Measurements from ENCODE around the gene MISP3.

Gene MISP3

DNA sequence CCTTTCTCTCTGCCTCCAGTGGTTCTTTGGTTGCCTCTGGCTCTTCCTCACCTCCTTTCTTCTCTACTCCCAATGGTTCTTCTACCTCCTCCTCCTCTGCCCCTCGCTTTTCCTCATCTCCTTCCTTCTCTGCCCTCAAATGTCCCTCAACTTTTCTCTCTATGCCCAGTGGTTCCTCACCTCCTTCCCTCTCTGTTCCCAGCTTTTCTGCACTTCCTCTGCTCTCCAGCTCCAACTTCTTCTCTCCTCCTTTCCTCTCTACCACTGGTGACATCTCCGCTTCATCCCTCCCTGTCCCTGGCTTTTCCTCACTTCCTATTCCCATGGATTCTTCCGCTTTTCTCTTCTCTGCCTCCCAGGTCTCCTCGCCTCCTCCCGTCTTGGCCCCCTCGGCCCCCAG is 18.5 kb upstream of the MISP3 start:
- DNase-seq = no peak

DNA sequence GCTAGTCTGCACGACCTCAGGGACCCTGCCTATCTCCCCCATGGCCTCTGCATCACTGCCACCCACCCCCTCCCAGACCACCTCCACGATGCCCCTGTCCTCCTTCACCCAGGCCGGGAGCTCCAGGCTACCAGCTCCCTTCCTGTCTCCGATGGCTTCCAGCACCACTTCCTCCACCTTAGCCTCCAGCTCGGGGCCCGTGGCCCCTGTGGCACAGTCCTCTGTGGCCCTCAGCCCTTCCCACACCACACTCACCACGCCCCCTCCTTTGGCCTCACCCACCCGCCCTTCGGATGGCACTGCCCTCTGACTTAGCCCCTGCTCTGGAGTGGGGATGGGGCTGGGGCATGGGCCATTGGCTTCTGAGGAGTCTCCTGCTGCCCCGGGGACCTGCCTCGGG is 17.9 kb upstream of the MISP3 start:
- no peak for DNase-seq

GRCh38 chr19:14055396-14055795 is 17.2 kb upstream of the MISP3 start:
- no peak for DNase-seq

DNA sequence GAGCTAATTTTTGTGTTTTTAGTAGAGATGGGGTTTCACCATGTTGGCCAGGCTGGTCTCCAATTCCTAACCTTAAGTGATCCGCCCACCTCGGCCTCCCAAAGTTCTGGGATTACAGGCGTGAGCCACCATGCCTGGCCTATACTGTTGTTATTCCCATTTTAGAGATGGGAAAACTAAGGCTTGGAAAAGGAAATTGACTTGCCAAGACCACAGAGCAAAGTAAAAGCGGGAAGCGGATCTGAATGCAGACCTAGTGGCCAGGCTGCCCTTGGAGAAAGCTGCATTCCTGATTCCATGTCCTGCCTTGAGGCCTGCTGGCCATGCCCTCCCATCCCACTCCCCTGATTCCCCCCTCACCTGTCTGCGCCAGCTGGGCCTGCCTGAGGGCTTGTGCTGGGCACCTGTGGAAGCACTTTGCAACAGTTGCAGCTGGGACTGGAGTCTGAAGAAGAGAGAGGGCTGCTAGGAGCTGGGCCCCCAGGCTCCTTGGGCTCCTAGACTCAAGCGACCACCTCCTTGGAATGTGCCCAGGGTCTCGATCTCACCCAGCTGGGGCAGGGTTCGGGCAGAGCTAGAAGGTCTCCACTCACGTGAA is 16.4 kb upstream of the MISP3 start:
- DNase-seq = no peak

DNA sequence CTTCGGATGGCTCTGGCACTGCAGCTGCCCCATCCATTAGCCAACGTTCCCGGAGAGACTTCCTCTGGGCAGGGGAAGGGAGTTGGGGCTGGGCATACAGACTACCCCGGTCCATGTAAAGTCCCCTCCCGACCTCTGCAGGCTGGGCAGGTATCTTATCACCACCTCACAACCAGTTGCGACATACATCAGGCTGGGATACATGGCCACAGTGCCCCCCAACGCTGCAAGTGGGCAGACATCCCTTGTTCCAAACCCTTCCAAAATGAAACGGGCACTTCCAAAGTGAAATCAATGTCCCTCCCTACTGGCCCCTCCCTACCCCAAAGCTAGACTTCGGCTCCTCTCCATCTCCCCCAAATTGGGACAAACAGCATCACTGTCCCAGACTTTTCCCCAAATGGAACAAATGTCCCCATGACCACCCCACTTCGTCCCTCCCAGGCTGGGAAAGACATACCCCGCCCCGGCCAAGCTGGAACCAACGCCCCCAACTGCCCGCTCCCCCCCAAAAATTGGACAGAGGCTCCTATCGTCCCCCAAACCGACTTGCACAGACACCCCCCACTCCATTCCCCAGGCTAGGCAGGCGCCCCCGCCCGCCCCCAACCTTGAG is 15.7 kb upstream of the MISP3 start:
- no peak for DNase-seq

DNA sequence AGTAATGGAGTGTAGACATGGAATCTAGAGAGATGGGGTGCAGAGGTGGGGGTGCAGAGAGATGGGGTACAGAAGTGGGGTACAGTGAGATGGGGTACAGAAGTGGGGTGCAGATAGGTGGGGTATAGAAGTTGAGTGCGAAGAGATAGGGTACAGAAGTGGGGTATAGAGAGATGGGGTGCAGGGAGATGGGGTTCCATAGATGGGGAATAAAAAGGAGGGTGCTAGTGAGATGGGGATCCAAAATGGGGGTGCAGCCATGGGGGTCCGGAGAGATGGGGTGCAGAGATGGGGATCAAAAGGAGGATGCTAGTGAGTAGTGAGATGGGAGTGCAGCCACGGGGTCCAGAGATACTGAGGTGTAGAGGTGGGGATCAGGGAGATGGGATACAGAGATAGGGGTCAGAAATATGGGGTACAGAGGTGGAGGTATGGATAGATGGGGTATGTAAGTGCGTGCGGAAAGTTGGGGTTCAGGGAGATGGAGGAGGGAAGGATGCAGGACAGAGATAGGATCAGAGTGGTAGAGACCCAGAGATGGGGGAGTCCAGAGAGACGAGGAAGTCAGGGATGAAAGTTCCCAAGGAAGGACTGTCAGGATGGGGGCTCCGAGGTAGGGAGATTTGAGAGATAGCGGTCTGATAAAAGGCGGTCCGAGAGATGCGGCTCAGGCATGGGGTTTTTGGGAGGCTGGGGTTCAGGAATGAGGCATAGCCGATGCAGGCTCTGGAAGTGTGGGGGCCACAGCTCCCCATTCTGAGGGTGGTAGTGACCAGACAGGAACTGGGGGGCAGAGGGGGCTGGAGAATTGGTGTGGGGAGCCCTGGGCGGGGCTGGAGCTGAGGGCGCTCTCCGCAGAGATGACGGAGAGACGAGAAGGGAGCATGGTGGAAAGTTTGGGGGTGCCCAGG is 14.1 kb upstream of the MISP3 start:
- DNase-seq = no peak

GRCh38 chr19:14059093-14059480 is 13.5 kb upstream of the MISP3 start:
- no peak for DNase-seq

DNA sequence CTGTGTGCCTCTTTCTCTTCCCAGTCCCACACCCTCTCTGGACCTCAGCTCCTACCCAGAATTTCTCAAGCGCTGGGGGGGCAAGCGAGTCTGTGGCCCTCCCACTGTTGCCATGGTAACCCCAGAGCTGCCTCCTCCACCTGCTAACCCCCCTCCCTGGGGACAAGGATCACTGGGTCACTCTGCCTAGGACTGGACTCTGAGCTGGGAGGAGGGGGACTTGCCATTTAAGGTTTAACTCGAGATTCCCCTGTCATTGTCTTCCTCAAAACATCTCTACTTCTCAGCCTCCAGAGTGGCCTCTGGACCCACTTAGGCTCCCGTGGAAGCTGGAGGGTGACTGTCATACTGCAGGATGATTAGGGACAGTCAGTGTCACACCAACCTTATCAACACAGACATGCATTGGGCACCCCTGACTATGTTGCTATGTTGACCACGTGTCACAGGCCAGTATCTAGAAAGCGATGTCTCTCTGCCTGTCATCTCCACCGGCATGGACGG is 12.9 kb upstream of the MISP3 start:
- no peak for DNase-seq

- DNase-seq = no peak
Measured at GRCh38 chr19:14061081-14061749, 11.4 kb upstream of the MISP3 start.

DNA sequence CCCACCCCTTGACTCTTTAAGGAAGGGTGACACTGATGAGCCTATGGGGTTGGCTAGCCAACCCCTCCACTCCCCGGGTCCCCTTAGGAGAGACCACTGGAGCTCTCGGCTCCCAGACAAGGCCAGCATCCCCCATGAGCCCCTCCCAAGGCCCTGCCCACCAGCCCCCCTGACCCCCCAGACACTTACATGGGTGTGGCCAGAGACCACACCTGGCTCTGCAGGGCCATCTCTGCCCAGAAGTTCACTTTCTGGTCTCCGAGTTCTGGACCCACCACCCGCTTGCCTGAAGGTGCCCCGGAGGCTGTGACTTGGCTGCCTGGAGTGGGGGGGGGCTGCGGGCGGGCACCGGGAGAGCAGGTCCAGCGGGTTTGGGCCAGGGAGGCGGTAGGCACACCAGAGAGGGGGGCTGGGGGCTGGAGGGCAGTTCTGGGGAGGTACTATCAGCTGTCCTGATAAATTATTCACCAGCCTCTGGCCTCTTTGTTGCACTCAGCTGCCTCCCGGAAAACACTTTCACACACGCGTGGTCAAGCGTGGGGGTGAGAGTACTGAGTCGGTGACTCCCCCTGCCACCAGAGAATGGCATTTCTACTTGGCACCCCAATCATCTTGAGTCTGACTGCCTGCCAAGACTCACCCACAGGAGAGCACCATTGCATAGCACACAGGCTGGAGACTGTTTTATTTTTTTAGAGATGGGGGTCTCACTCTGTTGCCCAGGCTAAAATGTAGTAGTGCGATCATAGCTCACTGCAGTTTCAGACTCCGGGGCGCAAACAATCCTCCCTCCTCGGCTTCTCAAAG is 10.6 kb upstream of the MISP3 start, which contains the start of gene PALM3:
TSS of gene PALM3 (minus strand) at position 326 of the 807 bp plus-strand sequence. CDS start at position 230, 96 bp downstream.
- no peak for DNase-seq

DNA sequence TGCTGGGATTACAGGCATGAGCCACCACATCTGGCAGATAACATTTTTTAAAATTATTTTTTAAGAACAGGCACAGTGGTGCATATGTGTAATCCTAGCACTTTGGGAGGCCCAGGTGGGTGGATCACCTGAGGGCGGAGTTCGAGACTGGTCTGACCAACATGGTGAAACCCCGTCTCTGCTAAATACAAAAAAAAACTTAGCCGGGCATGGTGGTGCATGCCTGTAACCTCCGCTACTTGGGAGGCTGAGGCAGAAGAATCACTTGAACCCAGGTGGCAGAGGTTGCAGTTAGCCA is 10.1 kb upstream of the MISP3 start:
- no peak for DNase-seq

- DNase-seq = no peak
Measured at GRCh38 chr19:14063105-14063504, 9.5 kb upstream of the MISP3 start.

DNA sequence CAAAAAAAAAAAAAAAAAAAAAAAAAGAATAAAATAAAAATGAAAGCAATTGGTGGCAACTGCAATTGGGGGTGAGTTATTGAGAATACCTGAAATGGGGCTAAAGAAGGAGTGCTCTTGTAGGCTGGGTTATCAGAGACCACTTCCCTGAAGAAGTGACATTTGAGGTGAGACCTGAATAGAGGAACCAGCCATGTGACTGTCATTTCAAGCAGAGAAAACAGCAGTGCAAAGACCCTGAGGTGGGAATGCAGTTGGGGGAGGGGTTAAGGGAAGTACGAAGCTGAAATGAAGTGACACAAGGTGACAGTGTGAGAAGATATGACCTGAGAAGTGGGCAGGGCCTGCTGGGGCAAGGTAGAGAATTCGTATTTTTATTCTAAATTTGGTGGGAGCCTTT is 6.5 kb upstream of the MISP3 start:
- DNase-seq = no peak

- no peak for DNase-seq
Measured at GRCh38 chr19:14070268-14071050, 2.1 kb upstream of the MISP3 start.

DNA sequence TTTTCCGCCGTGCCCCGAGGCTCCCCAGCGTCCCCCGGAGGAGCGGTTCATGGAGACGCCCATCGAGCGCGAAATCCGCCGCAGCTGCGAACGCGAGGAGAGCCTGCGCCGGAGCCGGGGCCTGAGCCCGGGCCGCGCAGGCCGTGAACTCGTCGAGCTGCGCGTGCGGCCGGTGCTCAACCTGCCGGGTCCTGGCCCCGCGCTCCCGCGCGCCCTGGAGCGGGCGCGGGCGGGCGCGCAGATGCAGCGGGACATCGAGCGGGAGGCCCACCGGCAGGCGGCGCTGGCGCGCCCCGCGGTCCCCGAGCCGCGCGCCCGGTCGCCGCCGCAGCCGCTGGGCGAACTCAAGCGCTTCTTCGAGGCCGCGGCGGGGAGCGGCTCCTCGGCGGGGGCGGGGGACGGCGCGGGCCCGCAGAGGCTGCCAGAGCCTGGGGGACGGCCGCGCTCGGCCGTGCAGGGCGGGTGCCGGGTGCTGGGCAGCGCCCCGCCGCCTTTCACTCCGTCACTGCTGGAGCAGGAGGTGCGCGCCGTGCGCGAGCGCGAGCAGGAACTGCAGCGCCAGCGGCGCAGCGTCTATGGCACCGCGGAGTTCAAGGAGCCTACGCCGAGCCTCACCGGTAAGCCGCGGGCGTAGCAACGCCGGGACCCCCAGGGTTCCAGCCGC is 807 bp downstream of the MISP3 start:
- no peak for DNase-seq

DNA sequence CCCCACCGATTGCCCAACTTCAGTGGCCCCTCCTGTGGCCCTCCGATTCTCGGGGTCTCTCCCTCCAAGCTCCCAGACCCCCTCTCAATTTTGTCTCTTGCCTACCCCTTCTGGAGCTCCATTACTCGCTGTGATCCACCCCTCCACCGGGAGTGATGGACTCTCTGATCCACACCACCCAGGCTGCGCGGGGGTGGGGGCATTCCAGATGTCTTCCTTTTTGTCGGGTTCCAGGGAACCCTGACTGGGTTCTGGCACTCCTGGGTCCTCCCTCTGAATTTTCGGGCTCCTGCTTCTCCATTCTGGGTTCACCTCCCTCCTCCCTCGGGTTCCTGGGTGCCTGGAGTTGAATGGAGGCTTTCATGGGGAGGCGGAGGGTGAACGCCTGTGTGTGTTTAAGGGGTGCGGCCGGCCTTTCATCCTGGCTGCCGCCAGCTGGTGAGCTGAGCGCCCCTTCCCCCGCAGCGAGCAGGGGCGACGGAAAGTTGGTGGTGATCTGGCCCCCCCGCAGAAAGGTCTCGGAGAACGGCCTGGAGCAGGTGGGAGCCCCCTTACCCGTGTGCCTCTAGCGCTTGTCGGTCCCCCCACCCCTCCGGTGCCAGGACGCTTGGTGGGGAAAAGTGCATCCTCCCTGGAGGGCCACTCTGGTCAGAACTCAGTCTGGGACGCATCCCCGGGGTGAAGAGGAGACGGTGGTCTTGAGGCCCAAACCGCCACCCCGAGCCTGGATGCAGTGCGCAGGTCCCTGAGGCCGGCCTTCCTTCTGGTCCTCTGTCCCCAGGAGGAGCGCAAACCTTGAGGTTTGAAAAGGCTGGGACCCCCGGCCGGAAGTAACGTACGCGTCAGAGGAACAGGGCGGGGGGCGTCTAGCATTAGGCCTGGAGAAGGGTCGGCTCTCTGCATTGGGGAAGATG is 1.6 kb downstream of the MISP3 start:
- DNase-seq = no peak

DNA sequence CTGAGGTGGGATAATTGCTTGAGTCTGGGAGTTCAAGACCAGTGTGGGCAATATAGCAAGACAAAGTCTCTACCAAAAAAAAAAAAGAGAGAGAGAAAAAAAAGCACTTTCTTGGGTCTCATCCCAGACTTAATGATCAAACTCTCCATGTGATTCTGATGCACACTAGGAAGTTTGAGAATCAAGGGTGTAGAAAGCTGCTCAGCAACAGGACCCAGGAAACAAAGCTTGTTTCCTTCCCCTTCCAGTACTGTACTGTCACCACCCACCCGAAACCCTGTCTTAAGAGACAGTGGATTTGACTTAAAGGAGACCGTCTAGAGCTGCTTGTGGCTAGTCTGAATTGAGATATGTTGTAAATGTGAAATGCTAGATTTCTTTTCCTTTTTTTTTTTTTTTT is 5.8 kb downstream of the MISP3 start:
- DNase-seq = no peak

- DNase-seq = peak; percentile 94
Measured at GRCh38 chr19:14080887-14081796, 8.6 kb downstream of the MISP3 start.
